Measurements from ENCODE around the gene RAB17. TPM values are rescaled to one million over a fixed set of nuclear protein-coding genes. Genes with fewer than 3 reads are reported as not detected.

The RAB17 gene
- total RNA-seq, 3 donors from 2014 or later, result 39.7 to 43.9 TPM; not detected in 1

DNA sequence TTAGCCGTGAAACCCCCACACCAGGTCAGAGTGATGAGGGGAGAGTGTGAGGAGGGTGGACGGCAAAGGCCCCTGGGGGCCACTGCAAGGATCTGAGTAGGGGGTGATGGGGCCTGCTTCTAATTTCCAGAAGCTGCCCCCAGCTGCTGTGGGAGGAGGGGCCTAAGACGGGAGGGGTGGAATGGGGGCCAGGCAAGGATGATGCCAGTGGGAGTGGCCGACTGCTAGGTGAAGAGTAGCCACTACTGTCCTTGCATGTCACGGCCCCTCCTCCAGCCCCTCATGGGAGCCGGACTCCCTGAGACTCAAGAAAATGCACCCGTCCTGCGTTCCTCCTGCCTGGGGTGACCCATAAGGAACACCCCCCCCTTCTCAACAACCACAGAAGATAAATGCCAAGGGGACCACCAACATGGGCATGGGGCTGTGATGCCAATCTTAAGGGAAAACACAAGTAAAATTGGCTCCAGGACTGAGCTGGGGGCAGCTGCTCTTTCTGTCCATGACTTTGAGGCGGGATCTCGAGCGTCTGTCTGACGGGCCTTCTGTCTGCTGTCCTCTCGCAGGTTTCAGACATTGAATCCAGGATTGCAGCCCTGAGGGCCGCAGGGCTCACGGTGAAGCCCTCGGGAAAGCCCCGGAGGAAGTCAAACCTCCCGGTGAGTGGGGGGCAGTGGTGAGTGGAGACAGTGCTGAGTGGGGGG, 48.4 kb downstream of the RAB17 start:
- Histone ChIP-seq H3K27me3 (no peaks in the 10 kb centered on the region), H3K4me1 (no peaks in the 10 kb centered on the region), H3K9me3 (no peaks in the 10 kb centered on the region), H3K4me3 (no peak overlapping the region), H3K36me3 (no peaks in the 10 kb centered on the region), H3K27ac (no peak overlapping the region)
- intact Hi-C loops (cut with DNase I; ENCODE audit: low total_unique reads), result no loop called here
- no peak for TF ChIP-seq POLR2AphosphoS5 (IDR thresholded peaks at IDR 0.05)
- TF ChIP-seq, protein P1, sequence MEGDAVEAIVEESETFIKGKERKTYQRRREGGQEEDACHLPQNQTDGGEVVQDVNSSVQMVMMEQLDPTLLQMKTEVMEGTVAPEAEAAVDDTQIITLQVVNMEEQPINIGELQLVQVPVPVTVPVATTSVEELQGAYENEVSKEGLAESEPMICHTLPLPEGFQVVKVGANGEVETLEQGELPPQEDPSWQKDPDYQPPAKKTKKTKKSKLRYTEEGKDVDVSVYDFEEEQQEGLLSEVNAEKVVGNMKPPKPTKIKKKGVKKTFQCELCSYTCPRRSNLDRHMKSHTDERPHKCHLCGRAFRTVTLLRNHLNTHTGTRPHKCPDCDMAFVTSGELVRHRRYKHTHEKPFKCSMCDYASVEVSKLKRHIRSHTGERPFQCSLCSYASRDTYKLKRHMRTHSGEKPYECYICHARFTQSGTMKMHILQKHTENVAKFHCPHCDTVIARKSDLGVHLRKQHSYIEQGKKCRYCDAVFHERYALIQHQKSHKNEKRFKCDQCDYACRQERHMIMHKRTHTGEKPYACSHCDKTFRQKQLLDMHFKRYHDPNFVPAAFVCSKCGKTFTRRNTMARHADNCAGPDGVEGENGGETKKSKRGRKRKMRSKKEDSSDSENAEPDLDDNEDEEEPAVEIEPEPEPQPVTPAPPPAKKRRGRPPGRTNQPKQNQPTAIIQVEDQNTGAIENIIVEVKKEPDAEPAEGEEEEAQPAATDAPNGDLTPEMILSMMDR (IDR thresholded peaks at IDR 0.05), result no peak
- no peak for TF ChIP-seq POLR2A (IDR thresholded peaks at IDR 0.05)
- DNase-seq (ENCODE audit: low spot score in 2 of 2), result no peak

DNA sequence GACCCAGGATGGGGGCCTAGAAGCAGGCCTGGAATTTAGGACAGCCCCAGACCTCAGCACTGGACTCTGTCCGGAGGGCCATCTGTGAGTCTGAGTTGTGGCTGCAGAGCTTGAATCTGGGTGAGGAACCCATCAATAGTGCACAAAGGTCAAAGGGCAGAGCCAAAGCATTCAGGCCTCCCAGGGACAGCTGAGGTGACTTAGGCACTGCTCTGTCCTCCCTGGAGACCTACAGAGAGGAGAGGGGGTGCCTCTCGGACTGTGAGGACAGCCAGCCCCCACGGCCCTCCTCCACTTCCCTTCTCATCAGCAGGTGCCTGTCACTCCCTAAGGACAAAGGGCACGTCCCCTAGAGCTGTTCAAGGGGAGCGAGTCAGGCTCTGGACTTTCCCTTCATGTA, 49.3 kb downstream of the RAB17 start:
- intact Hi-C loops (cut with DNase I; ENCODE audit: low total_unique reads), result no loop called here

DNA sequence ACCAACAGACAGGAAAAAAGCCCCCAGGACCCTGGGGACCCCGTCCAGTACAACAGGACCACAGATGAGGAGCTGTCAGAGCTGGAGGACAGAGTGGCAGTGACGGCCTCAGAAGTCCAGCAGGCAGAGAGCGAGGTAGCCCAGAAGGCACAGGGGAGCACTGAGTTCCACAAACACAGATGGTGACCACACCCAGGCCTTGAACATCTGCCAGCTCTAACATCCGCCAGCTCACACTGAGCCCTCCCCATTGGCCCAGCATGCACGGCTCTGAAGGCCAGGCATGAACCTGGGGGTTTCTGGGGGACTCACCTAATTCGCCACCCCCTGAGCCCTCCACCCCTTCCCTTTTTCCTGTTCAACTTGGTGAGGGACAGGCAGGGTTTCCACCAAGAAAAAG, 49.7 kb downstream of the RAB17 start:
- intact Hi-C loops (cut with DNase I; ENCODE audit: low total_unique reads), result no loop called here
- no peak for DNase-seq (ENCODE audit: low spot score in 2 of 2)
- Histone ChIP-seq H3K27ac (peak overlapping the region in 1 of 2 donors; percentile 19), H3K4me3 (no peak overlapping the region), H3K4me1 (no peaks in the 10 kb centered on the region), H3K36me3 (no peaks in the 10 kb centered on the region), H3K27me3 (no peaks in the 10 kb centered on the region), H3K9me3 (no peaks in the 10 kb centered on the region)
- TF ChIP-seq POLR2A (IDR thresholded peaks at IDR 0.05), result no peak
- TF ChIP-seq POLR2AphosphoS5 (IDR thresholded peaks at IDR 0.05), result no peak
- TF ChIP-seq, protein P1 (IDR thresholded peaks at IDR 0.05), result no peak

More for the DNA sequence above, 49.3 kb downstream of the RAB17 start:
- H3K9me3 ChIP-seq, result no peaks in the 10 kb centered on the region
- H3K4me1 ChIP-seq, result no peaks in the 10 kb centered on the region
- no peak overlapping the region for H3K4me3 ChIP-seq
- no peak for TF ChIP-seq POLR2AphosphoS5 (IDR thresholded peaks at IDR 0.05)
- TF ChIP-seq POLR2A (IDR thresholded peaks at IDR 0.05), result no peak
- TF ChIP-seq, protein P1 (IDR thresholded peaks at IDR 0.05), result no peak
- H3K27ac ChIP-seq, result peak overlapping the region in 1 of 2 donors; percentile 19
- no peak for DNase-seq (ENCODE audit: low spot score in 2 of 2)
- H3K36me3 ChIP-seq, result no peaks in the 10 kb centered on the region
- H3K27me3 ChIP-seq, result no peaks in the 10 kb centered on the region

DNA sequence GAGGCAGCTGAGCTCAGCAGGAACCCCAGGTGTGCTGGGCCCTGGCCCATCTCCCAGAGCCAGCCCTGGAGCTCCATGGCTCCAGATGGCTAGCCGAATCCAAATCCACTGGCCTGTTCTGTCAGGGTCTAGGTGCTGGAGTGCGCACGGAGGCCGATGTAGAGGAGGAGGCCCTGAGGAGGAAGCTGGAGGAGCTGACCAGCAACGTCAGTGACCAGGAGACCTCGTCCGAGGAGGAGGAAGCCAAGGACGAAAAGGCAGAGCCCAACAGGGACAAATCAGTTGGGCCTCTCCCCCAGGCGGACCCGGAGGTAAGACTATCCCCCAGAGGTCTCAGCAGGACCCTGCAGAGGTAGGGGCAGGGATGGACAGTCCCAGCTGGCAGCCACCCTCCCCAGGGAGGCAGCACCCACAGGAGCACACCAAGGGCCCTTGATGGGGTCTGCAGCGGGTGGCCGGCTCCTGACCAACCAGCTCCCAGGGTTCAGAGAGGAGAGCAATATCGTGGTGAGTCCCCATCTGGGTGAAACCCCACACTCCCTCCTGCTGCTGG, 50.2 kb downstream of the RAB17 start:
- intact Hi-C loops (cut with DNase I; ENCODE audit: low total_unique reads), result no loop called here
- TF ChIP-seq POLR2AphosphoS5 (IDR thresholded peaks at IDR 0.05) (no peak), POLR2A (IDR thresholded peaks at IDR 0.05) (no peak)
- TF ChIP-seq, protein P1 (IDR thresholded peaks at IDR 0.05), result no peak
- no peak for DNase-seq (ENCODE audit: low spot score in 2 of 2)
- Histone ChIP-seq H3K4me1 (no peaks in the 10 kb centered on the region), H3K9me3 (no peaks in the 10 kb centered on the region), H3K4me3 (no peak overlapping the region), H3K27me3 (no peaks in the 10 kb centered on the region), H3K36me3 (no peaks in the 10 kb centered on the region), H3K27ac (peak overlapping the region in 1 of 2 donors; percentile 19)

DNA sequence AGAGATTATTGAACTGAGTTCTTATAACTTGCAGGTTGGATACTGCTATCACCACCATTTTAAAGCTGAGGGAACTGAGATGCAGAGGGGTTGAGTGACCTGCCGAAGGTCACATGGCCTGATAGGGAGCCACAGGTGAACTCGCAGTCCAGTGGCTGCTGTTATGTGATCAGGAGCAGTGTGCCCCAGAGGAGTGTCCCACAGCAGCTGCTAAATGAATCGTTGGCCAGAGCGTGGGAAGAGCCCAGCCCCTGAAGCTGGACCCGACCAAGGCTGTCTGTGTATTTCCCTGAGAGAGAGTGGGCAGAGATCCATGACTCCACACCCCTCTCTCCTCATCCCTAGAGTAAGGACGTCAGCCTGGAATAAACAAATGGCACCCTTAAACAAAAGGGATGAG, 50.9 kb downstream of the RAB17 start:
- Histone ChIP-seq H3K4me3 (no peak overlapping the region), H3K9me3 (no peaks in the 10 kb centered on the region), H3K4me1 (no peaks in the 10 kb centered on the region), H3K27me3 (no peaks in the 10 kb centered on the region), H3K36me3 (no peaks in the 10 kb centered on the region), H3K27ac (no peak overlapping the region)
- intact Hi-C loops (cut with DNase I; ENCODE audit: low total_unique reads), result no loop called here
- no peak for DNase-seq (ENCODE audit: low spot score in 2 of 2)
- no peak for TF ChIP-seq POLR2A (IDR thresholded peaks at IDR 0.05)
